ENCODE measurements around the gene CPXM2.

Gene CPXM2

GRCh38 chr10:123796736-123797135 is 94.9 kb downstream of the CPXM2 start:
- peak; percentile 19 for DNase-seq (ENCODE audit: low spot score)

GRCh38 chr10:123795846-123796590 is 95.6 kb downstream of the CPXM2 start:
- DNase-seq (ENCODE audit: low spot score): no peak

GRCh38 chr10:123795196-123795780 is 96.3 kb downstream of the CPXM2 start:
- DNase-seq (ENCODE audit: low spot score): no peak

GRCh38 chr10:123792248-123792978 is 99.2 kb downstream of the CPXM2 start:
- DNase-seq (ENCODE audit: low spot score): no peak

GRCh38 chr10:123790132-123790885 is 101.3 kb downstream of the CPXM2 start:
- DNase-seq (ENCODE audit: low spot score): no peak

GRCh38 chr10:123788981-123789380 is 102.6 kb downstream of the CPXM2 start:
- DNase-seq (ENCODE audit: low spot score): no peak

GRCh38 chr10:123787566-123787965 is 104.0 kb downstream of the CPXM2 start:
- DNase-seq (ENCODE audit: low spot score): no peak

GRCh38 chr10:123786896-123787295 is 104.7 kb downstream of the CPXM2 start:
- DNase-seq (ENCODE audit: low spot score): no peak

GRCh38 chr10:123786306-123786705 is 105.3 kb downstream of the CPXM2 start:
- no peak for DNase-seq (ENCODE audit: low spot score)

GRCh38 chr10:123784646-123785045 is 107.0 kb downstream of the CPXM2 start:
- no peak for DNase-seq (ENCODE audit: low spot score)

- no peak for DNase-seq (ENCODE audit: low spot score)
Measured at GRCh38 chr10:123784216-123784615, 107.4 kb downstream of the CPXM2 start.

GRCh38 chr10:123783296-123783695 is 108.3 kb downstream of the CPXM2 start:
- DNase-seq (ENCODE audit: low spot score): no peak

- DNase-seq (ENCODE audit: low spot score): no peak
Measured at GRCh38 chr10:123782549-123782948, 109.1 kb downstream of the CPXM2 start.

GRCh38 chr10:123781956-123782500 is 109.6 kb downstream of the CPXM2 start:
- DNase-seq (ENCODE audit: low spot score): peak; percentile 33

GRCh38 chr10:123781324-123781900 is 110.2 kb downstream of the CPXM2 start:
- DNase-seq (ENCODE audit: low spot score): no peak

GRCh38 chr10:123778719-123779517 is 112.7 kb downstream of the CPXM2 start:
- DNase-seq (ENCODE audit: low spot score): no peak

- no peak for DNase-seq (ENCODE audit: low spot score)
Measured at GRCh38 chr10:123777881-123778280, 113.7 kb downstream of the CPXM2 start.

GRCh38 chr10:123774132-123774742 is 117.4 kb downstream of the CPXM2 start:
- no peak for DNase-seq (ENCODE audit: low spot score)

GRCh38 chr10:123772645-123773508 is 118.7 kb downstream of the CPXM2 start:
- DNase-seq (ENCODE audit: low spot score): no peak
